Measurements from ENCODE around the gene NIT1. TPM values are rescaled to one million over a fixed set of nuclear protein-coding genes. Genes with fewer than 3 reads are reported as not detected.

NIT1 gene
- total and polyA plus RNA-seq, 9 of the 15 experiments (the other 6 are each of a cell fraction or from before 2014, with no cell fraction given) = 18.4 to 76.0 (median 33.7) TPM

DNA sequence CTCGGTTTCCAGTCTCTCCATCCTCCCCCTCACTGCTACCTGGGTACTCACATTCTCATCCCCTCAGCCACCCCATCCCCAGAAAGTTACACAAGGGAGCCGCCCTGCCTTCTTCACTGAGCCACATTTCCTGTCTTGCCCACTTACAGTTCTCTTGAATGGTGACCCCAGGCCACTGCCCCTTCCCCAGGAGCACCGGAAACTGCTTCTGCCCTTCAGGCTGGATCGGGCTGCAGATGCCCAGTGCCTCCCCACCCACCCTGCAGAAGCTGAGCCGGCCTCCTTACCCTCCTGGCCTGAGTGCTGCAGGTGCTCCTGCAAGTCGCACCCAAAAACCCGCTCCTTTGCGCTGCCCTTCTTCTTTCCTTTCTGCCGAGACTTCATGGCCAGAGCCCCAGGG lies 48.7 kb upstream of the NIT1 start:
- H3K4me1 ChIP-seq (replicated peaks in 1 of 2; ENCODE audit: control insufficient read depth in 2 of 2, insufficient read depth in 2 of 2, low read length in 2 of 2) = peaks cover 17 to 21% of the 10 kb centered on the region in 2 experiments
- intact Hi-C loops (cut with micrococcal nuclease) = no loop called here
- in situ Hi-C loops (cut with MboI) = no loop called here
- H3K9me1 ChIP-seq (ENCODE audit: control insufficient read depth, insufficient read depth, low read length) = no peaks in the 10 kb centered on the region
- H3K9me3 ChIP-seq (replicated peaks; ENCODE audit: control insufficient read depth, insufficient read depth, low read depth, low read length) = no peaks in the 10 kb centered on the region
- 0 out of 2 replicates have a peak, but pooled peaks have one; percentile 21 for TF ChIP-seq OTX1 (CRISPR knock-in tag; IDR thresholded peaks at IDR 0.05)
- TF ChIP-seq NR3C1 (CRISPR knock-in tag; IDR thresholded peaks at IDR 0.05) = no peak
- no peak for TF ChIP-seq ZNF274 (IDR thresholded peaks at IDR 0.05; ENCODE audit: borderline replicate concordance, low read depth, low read length)
- TF ChIP-seq SAFB2 (IDR thresholded peaks at IDR 0.05; ENCODE audit: borderline replicate concordance, low read depth, low read length, severe bottlenecking) = no peak
- DNase-seq (ENCODE audit: extremely low read depth in 1 of 4, low spot score in 3 of 4) = no peak
- no peak overlapping the region for H3K27ac ChIP-seq (ENCODE audit: extremely low read depth, low read depth, low read length)
- ChIA-PET POLR2A (interaction anchor here (1.0 to 3.3 kb wide), 3 partner anchors 17 to 30 kb away, joined by 3 to 19 read pairs (median 3); partner anchors contain the start of gene USF1), CTCF (ENCODE audit: low intra/inter-chr PET ratio) (no interaction called here)
- no peaks in the 10 kb centered on the region; a peak in 1 of 5 replicates for H3K27me3 ChIP-seq (ENCODE audit: control insufficient read depth in 2 of 2, insufficient read depth in 2 of 2, low read length in 2 of 2)
- H3K4me2 ChIP-seq (ENCODE audit: insufficient read depth, low read length) = no peak overlapping the region
- FAIRE-seq = no peak
- 48% methylated on average over 6 of the region's 9 CpGs for WGBS (ENCODE audit: insufficient coverage, low coverage, missing lambda C conversion rate)
- ATAC-seq = no peak
- no TSS peak for BruUV-seq (replicated peaks)
- no peaks in the 10 kb centered on the region for H4K20me1 ChIP-seq (replicated peaks; ENCODE audit: control insufficient read depth, insufficient read depth, low read length)
- H3K9ac ChIP-seq (ENCODE audit: insufficient read depth in 1 of 2, low read depth in 2 of 2, low read length in 2 of 2) = peak overlapping the region in 1 of 2 experiments; percentile 62; a peak in 1 of 4 replicates
- peak overlapping the region; percentile 86; the same call in 1 of the 2 replicates for H2AFZ ChIP-seq (ENCODE audit: low read depth, low read length)
- no peaks in the 10 kb centered on the region for H3K36me3 ChIP-seq (ENCODE audit: control insufficient read depth, insufficient read depth, low read length)
- H3K4me3 ChIP-seq = no peak overlapping the region
- no peaks in the 10 kb centered on the region for H3K79me2 ChIP-seq (ENCODE audit: control insufficient read depth, insufficient read depth, low read length)

DNA sequence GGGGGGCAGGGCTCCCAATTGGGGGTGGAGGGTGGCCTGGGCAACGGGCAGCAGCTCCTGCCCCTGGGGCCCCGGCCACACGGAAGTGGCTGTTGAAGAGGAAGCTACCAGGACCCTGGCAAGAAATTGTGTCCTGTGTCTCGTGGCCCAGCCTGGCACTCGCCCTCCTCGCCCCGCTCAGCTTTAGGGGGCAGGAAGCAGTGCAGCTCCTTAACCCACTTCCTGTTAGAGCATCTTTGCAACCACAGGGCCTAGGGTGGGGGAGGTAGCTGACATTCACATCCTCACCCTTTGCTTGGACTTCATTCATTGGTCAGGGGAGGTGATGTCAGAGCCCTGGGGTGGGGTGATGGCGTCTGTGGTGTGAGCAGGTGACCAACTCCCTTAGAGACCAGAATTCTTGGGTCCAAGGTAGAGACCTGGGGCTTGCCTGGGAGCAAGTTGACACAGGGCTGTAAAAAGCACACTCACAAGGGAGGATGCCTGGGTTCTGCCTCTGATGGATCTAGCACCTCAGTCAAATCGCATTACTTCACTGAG lies 48.1 kb upstream of the NIT1 start, which contains the start of gene ARHGAP30:
ARHGAP30 (minus strand) TSS at position 161 of the 540 bp plus-strand sequence. CDS start 267 bp downstream, outside the sequence.
- Histone ChIP-seq H3K4me2 (ENCODE audit: insufficient read depth, low read length) (peak within 1 kb of the TSS; percentile 26; the same call in 1 of the 2 replicates), H2AFZ (ENCODE audit: low read depth, low read length) (peak within 1 kb of the TSS; percentile 86), H3K27me3 (ENCODE audit: control insufficient read depth in 2 of 2, insufficient read depth in 2 of 2, low read length in 2 of 2) (no peaks in the 10 kb centered on the region), H3K36me3 (ENCODE audit: control insufficient read depth, insufficient read depth, low read length) (no peaks in the 10 kb centered on the region), H3K9me1 (ENCODE audit: control insufficient read depth, insufficient read depth, low read length) (no peaks in the 10 kb centered on the region), H3K4me3 (no peak within 1 kb of the TSS), H3K9me3 (replicated peaks; ENCODE audit: control insufficient read depth, insufficient read depth, low read depth, low read length) (no peaks in the 10 kb centered on the region), H3K27ac (ENCODE audit: extremely low read depth, low read depth, low read length) (no peak within 1 kb of the TSS), H3K79me2 (ENCODE audit: control insufficient read depth, insufficient read depth, low read length) (no peaks in the 10 kb centered on the region), H3K9ac (ENCODE audit: insufficient read depth in 1 of 2, low read depth in 2 of 2, low read length in 2 of 2) (peak within 1 kb of the TSS in 1 of 2 experiments; percentile 62; a peak in 1 of 4 replicates), H4K20me1 (replicated peaks; ENCODE audit: control insufficient read depth, insufficient read depth, low read length) (no peaks in the 10 kb centered on the region), H3K4me1 (replicated peaks in 1 of 2; ENCODE audit: control insufficient read depth in 2 of 2, insufficient read depth in 2 of 2, low read length in 2 of 2) (peaks cover 21 to 24% of the 10 kb centered on the region in 2 experiments)
- DNase-seq (ENCODE audit: extremely low read depth in 1 of 4, low spot score in 3 of 4) (peak in 1 of 4 experiments; percentile 44), ATAC-seq (peak; percentile 19; the same call in 2 of the 3 replicates), FAIRE-seq (no peak)
- ChIA-PET CTCF (ENCODE audit: low intra/inter-chr PET ratio) (interaction anchor here (0.7 kb wide), 1 partner anchor 196 kb away, joined by 6 read pairs; no protein-coding TSS in a partner anchor), POLR2A (interaction anchor here (3.3 kb wide), 1 partner anchor 23 kb away, joined by 19 read pairs; the partner anchor contains the start of gene USF1)
- BruUV-seq (replicated peaks) = no TSS peak
- in situ Hi-C loops (cut with MboI) (no loop called here), intact Hi-C loops (cut with micrococcal nuclease) (loop anchor here (10.0 kb wide), 1 partner anchor 65 kb away; the partner anchor contains the start of gene DEDD)
- WGBS (ENCODE audit: insufficient coverage, low coverage, missing lambda C conversion rate) = 66% methylated on average over 7 of the region's 9 CpGs
- TF ChIP-seq GABPA (tag; conservative IDR thresholded peaks at IDR 0.05; ENCODE audit: low read depth) (peak; percentile 45), MXI1 (IDR thresholded peaks at IDR 0.05; ENCODE audit: low read depth, low read length) (no peak), HDGF (IDR thresholded peaks at IDR 0.05) (no peak), YY1 (IDR thresholded peaks at IDR 0.05; ENCODE audit: borderline replicate concordance in 1 of 3, control insufficient read depth in 1 of 3, extremely low read depth in 1 of 3, insufficient read depth in 3 of 3, insufficient read length in 1 of 3, insufficient replicate concordance in 2 of 3, low read depth in 1 of 3, low read length in 2 of 3) (peak in 1 of 3 experiments; percentile 15), ZNF408 (CRISPR knock-in tag; IDR thresholded peaks at IDR 0.05; ENCODE audit: low read depth) (no peak)
- TF ChIP-seq, protein P1, sequence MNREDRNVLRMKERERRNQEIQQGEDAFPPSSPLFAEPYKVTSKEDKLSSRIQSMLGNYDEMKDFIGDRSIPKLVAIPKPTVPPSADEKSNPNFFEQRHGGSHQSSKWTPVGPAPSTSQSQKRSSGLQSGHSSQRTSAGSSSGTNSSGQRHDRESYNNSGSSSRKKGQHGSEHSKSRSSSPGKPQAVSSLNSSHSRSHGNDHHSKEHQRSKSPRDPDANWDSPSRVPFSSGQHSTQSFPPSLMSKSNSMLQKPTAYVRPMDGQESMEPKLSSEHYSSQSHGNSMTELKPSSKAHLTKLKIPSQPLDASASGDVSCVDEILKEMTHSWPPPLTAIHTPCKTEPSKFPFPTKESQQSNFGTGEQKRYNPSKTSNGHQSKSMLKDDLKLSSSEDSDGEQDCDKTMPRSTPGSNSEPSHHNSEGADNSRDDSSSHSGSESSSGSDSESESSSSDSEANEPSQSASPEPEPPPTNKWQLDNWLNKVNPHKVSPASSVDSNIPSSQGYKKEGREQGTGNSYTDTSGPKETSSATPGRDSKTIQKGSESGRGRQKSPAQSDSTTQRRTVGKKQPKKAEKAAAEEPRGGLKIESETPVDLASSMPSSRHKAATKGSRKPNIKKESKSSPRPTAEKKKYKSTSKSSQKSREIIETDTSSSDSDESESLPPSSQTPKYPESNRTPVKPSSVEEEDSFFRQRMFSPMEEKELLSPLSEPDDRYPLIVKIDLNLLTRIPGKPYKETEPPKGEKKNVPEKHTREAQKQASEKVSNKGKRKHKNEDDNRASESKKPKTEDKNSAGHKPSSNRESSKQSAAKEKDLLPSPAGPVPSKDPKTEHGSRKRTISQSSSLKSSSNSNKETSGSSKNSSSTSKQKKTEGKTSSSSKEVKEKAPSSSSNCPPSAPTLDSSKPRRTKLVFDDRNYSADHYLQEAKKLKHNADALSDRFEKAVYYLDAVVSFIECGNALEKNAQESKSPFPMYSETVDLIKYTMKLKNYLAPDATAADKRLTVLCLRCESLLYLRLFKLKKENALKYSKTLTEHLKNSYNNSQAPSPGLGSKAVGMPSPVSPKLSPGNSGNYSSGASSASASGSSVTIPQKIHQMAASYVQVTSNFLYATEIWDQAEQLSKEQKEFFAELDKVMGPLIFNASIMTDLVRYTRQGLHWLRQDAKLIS (CRISPR knock-in tag; IDR thresholded peaks at IDR 0.05) = no peak

Data from K562 (cell line).